Renal cortex interstitium (tissue), 15 donors: ENCODE results near the gene CTCF. TPM values are rescaled to one million over a fixed set of nuclear protein-coding genes. Genes with fewer than 3 reads are reported as not detected.
A peak's percentile ranks its signal among the peaks of the same experiment; 100 is the strongest.
"Not testable (repeated sequence)": the region's sequence is repeated elsewhere in the genome, so short reads cannot be mapped to it uniquely, and the experiment has no call there.

ENCODE experiments used
- DNase-seq, 11 donors: peaks; one replicate each; pipeline ENCODE4 v3.0.0-alpha.2; 2013; ENCODE audit warnings: low read depth in 9 of 11, low spot score in 4 of 11; ENCODE audit errors: extremely low read depth in 1 of 11
- long read RNA-seq, 16 experiments: transcript quantifications; one replicate each; lab custom pipeline, GENCODE V29; 2026
- polyA plus RNA-seq, 3 donors: library from polyadenylated mRNA; unstranded; fragments of 120-200 nt; gene quantifications; one replicate each; pipeline ENCODE4 v1.2.1, GENCODE V29; 2013; ENCODE audit not compliant: insufficient read length in 3 of 3

CTCF gene
- 10 to 100 TPM; 72.5 to 88.2 (median 81.4) TPM for polyA plus RNA-seq
- long read RNA-seq, donor 1, partial matches to known transcripts: 16 of 21 reads
- long read RNA-seq, donor 1, other reads (novel, unspliced or antisense): 0 of 21 reads
- long read RNA-seq, donor 2, partial matches to known transcripts: 12 of 14 reads
- long read RNA-seq, donor 2, other reads (novel, unspliced or antisense): 0 of 14 reads
- long read RNA-seq, donor 3, partial matches to known transcripts: 23 of 30 reads
- long read RNA-seq, donor 3, other reads (novel, unspliced or antisense): 0 of 30 reads
- long read RNA-seq, donor 4, partial matches to known transcripts: 10 of 17 reads
- long read RNA-seq, donor 4, other reads (novel, unspliced or antisense): 0 of 17 reads
- long read RNA-seq, donor 5: 0 reads
- long read RNA-seq, donor 6, partial matches to known transcripts: 32 of 42 reads
- long read RNA-seq, donor 6, other reads (novel, unspliced or antisense): 5 of 42 reads
- long read RNA-seq, donor 7, partial matches to known transcripts: 14 of 17 reads
- long read RNA-seq, donor 7, other reads (novel, unspliced or antisense): 0 of 17 reads
- long read RNA-seq, donor 8: 0 reads
- long read RNA-seq, donor 9, partial matches to known transcripts: 6 of 11 reads
- long read RNA-seq, donor 9, other reads (novel, unspliced or antisense): 0 of 11 reads
- long read RNA-seq, donor 10, partial matches to known transcripts: 16 of 20 reads
- long read RNA-seq, donor 10, other reads (novel, unspliced or antisense): 0 of 20 reads
- long read RNA-seq, donor 11, partial matches to known transcripts: 0 of 2 reads
- long read RNA-seq, donor 11, other reads (novel, unspliced or antisense): 0 of 2 reads
- long read RNA-seq, donor 12, partial matches to known transcripts: 0 of 5 reads
- long read RNA-seq, donor 12, other reads (novel, unspliced or antisense): 0 of 5 reads
- long read RNA-seq, donor 13: 0 reads
- long read RNA-seq, donor 14, partial matches to known transcripts: 0 of 6 reads
- long read RNA-seq, donor 14, other reads (novel, unspliced or antisense): 0 of 6 reads
- long read RNA-seq, donor 15, partial matches to known transcripts: 0 of 3 reads
- long read RNA-seq, donor 15, other reads (novel, unspliced or antisense): 0 of 3 reads
- long read RNA-seq, donor 16, transcript CTCF-201 (12 exons, 3,941 nt): major isoform, 8 of 40 reads
- long read RNA-seq, donor 16, transcript CTCF-214 (10 exons, 3,521 nt): minor isoform, 5 of 40 reads
- long read RNA-seq, donor 16, partial matches to known transcripts: 26 of 40 reads
- long read RNA-seq, donor 16, other reads (novel, unspliced or antisense): 0 of 40 reads

GRCh38 chr16:67562526-67562917 is at the start of gene CTCF:
Gene CTCF, plus strand, starts transcription at chr16:67562526. Its CDS starts 48,307 bp downstream, at chr16:67610833.
- DNase-seq: peak in 9 of 11 donors; percentile 62 to 75 (median 69)

DNA sequence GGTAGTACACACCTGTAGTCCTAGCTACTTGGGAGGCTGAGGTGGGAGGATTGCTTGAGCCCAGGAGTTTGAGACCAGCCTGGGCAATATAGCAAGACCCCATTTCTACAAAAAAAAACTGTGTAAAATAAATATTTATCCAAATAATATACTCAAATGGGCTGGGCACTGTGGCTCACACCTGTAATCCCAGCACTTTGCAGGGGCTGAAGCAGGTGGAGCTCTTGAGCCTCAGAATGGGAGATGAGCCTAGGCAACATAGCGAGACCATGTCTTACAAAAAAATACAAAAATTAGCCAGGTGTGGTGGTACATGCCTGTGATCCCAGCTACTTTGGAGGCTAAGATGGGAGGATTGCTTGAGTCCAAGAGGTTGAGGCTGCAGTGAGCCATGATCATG is 48.4 kb upstream of the CTCF start:
- not testable (repeated sequence) for DNase-seq

DNA sequence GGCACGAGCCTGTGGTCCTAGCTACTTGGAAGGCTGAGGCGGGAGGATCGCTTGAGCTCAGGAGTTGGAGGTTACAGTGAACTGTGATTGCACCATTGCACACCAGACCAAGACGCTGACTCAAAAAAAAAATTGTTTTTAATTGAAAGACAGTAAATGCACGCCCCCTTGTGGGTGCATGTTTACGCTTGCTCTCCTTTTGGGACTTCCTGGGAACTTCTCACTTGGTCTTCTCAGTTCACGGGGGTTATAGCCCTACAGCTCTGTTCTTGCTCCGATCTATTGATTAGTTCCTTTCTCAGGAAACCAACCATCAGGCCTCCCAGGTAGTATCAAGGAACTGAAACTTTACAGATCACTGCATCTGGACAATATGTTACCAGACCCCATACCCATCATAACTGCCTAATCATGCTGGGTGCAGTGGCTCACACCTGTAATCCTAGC is 47.9 kb upstream of the CTCF start:
- peak in 1 of 11 donors; percentile 60 for DNase-seq

DNA sequence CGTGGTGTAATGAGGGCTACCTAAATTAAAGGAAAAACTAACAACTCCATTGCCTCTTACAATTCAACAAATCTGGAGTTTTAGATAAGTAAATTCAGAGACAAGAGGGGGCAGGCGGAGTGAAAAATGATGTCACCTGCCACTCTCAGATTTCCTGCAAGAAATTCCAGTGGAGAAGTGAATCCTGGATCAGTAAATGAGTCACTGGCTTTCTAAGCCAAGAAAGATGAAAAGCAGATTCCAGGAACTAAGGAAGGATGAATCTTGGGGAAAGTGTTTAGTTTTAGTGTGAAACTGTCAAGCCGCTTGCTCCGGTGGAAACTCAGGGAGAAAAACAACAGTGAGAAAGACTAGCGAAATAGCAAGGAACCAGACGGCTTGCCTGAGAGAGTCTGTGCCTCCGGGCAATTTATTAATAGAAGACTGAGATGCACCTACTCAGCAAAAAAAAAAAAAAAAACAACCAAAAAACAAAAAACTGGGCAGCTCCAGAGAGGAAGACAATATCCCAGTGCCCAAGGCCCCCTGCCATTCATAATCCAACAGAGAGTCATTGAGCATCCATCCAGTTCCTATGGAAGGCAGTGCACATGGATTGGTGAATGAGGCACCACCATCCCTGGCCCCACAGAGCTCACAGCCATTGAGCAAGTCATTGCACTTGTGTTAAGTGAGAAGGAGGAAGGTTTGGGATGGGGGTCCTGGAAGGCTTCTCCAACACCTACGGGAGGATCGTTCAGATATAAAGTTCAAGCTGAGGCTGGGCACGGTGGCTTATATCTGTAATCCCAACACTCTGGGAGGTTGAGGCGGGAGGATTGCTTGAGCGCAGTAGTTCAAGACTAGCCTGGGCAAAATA is 45.8 kb upstream of the CTCF start:
- no peak for DNase-seq

- no peak for DNase-seq
Observed at GRCh38 chr16:67517155-67517445, 45.2 kb upstream of the CTCF start.

DNA sequence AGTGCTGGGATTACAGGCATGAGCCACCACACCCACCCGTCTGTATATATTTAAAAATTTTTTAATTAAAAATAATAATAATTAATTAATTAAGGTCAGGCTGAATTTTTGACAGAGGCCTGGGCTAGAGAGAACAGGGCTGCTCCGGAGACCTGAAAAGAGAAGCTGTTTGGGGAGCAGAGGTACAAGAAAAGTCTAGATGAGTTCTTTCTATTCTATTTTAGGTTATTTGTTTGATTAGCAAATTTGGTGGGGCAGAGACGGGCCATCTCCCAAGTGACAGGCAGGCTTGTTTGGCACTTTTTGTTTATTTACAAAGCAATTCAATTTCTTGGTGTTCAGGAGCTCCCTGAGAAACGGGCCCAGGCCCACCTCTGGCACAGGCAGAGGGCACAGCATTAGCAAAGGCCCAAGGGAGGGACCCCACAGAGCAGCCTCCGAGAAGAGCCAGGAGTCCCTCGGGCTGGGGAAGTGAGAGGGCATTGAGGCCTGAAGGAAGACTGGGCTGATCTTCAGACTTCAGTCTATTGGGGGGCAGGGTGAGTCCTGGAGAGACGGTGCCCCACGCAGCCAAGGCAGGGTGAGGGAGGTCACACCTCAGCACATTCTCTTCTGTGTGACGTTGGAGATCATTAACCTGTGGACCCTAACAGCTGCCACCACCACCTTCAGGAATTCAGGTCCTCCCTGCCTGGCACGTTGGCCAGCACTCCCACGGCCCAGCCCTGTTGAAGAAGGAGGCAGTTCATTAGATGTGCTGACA is 44.5 kb upstream of the CTCF start:
- DNase-seq: peak in 3 of 11 donors; percentile 18 to 78 (median 60)

GRCh38 chr16:67518676-67519075 is 43.6 kb upstream of the CTCF start:
- DNase-seq: no peak

- no peak for DNase-seq
Observed at GRCh38 chr16:67519242-67519641, 43.1 kb upstream of the CTCF start.

DNA sequence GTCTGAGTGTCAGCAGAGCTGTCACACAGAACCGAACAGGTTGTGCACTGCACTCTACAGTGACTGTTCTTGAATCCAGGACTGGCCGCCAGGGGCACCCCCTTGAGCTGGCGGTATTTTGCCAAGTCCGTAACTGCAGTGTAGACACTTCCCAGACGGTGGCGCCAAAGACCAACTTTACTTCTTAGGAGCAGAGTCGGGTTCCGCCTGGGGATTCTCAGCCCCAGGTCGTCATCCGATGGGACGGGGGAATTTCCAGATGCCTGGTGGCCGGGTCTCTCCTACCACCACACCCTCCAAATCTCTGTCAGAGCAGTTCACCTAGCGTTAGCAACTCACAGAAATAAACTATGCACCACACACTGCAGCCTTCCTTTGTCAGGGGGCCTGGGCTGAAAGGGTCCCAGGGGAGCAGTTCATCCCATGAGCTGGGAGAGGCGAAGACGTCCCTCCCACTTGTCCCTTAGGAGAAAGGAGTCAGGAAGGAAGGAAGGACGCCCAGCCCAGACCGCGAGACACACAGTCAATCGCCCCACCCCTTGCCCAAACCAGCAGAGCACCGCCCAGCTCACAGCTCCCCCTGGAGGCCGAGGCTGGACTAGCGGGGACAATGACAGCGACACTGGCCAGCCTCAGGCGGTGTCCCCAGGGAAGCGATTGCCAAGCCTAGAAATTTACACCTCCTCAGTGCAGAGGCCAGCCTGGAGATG is 41.1 kb upstream of the CTCF start:
- DNase-seq: peak; percentile 86 to 98 (median 94)

GRCh38 chr16:67525176-67525860 is 37.0 kb upstream of the CTCF start:
- DNase-seq: no peak

DNA sequence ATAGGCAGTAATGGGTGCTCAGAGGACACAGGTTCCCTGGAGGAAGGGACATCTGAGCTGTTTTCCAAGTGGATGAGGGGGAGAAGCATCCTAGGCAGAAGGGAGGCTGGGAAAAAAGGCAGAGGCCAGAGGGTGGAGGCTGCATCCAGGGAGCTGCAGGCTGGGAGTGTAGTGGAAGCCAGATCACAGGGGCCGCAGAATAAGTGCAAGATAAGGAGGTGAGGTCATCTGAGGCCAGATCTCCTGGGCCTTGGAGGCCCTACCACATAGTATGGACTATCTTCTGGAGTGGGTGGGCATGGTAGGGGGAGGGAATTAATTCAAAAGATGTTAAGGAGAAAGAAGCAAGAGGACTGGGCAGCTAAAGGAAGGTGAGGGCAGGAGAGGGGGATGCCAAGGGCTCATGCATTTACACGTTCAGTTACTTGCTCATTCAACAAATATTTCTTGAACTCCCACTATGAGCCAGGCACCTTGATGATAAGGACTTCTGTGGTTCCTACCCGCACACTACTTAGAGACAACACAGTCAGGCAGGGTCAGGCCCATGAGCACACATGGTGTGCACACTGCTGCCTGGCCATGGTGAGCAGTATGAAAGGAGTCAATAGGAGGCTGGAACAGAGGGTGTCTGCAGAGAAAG is 36.1 kb upstream of the CTCF start:
- no peak for DNase-seq

GRCh38 chr16:67528222-67528869 is 34.0 kb upstream of the CTCF start, which contains the start of gene RIPOR1:
Gene RIPOR1, plus strand, starts transcription at chr16:67528829. Its CDS starts 9,618 bp downstream, at chr16:67538447.
- DNase-seq: no peak

DNA sequence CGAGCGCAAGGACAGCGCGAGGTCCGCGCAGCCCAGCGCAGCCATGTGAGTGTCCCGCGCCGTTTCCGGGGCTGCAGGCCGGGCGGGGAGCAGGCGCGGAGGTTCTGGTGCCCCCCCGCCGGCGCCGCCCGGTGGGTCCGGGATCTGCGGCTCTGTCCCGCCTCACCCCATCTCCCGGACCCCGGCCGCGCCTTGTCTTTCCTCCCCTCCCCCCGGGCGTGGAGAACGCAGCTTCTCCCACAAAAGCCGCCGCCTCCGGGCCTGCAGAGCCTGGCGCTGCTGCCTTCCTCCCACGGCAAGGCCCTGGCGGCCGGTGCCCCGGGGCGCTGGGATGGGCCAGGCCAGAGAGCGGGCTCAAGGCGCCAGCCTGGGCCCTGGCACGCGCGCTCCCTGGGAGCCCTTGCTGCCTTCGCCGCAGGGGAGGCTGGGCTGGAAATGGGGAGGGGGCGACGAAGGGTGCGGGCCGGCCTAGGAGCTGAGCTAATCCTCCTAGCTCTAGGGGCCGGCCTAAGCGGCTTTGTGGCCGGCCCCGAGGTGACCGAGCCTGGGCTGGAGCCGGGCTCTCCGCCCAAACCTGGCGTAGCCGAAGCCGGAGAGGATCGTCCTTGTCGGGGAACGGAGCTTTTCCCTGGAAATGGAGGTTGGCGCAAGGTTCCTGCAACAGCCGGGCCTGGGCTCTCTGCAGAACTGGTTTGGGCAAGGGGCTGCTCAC is 33.3 kb upstream of the CTCF start:
- no peak for DNase-seq

GRCh38 chr16:67529582-67530012 is 32.7 kb upstream of the CTCF start:
- DNase-seq: no peak
